Measurements from ENCODE around the gene AK8. TPM values are rescaled to one million over a fixed set of nuclear protein-coding genes. Genes with fewer than 3 reads are reported as not detected.

AK8 gene
- total RNA-seq, 2 experiments from 2014 or later, result 0.27 TPM; not detected in 1

GRCh38 chr9:132798817-132799790 lies 79.0 kb downstream of the AK8 start:
- H2AFZ ChIP-seq (ENCODE audit: low read length), result no peak overlapping the region
- CTCF ChIA-PET (ENCODE audit: unreplicated experiment), result no interaction called here
- H3K4me1 ChIP-seq (ENCODE audit: insufficient read depth, low read length, poor library complexity, severe bottlenecking), result no peaks in the 10 kb centered on the region
- H3K9me2 ChIP-seq (ENCODE audit: insufficient read depth, low read length), result no peaks in the 10 kb centered on the region
- H3K9me3 ChIP-seq (ENCODE audit: low read length), result no peaks in the 10 kb centered on the region
- intact Hi-C loops (cut with micrococcal nuclease; ENCODE audit: unreplicated experiment), result no loop called here
- H3K4me2 ChIP-seq (ENCODE audit: low read length), result no peak overlapping the region
- no peak overlapping the region for H3K4me3 ChIP-seq (ENCODE audit: low read depth, low read length, poor library complexity, severe bottlenecking)
- no peaks in the 10 kb centered on the region for H3K79me2 ChIP-seq (ENCODE audit: insufficient read depth, low read depth, low read length)
- DNase-seq (ENCODE audit: low spot score), result no peak
- POLR2A ChIA-PET, result no interaction called here
- no TSS peak for BruUV-seq (replicated peaks)
- TF ChIP-seq EZH2phosphoT487 (IDR thresholded peaks at IDR 0.05; ENCODE audit: borderline replicate concordance, low read depth, low read length) (no peak), CTCF (conservative IDR thresholded peaks at IDR 0.05; ENCODE audit: low read length) (no peak)
- no peak overlapping the region for H3K27ac ChIP-seq (ENCODE audit: low read depth, low read length, poor library complexity, severe bottlenecking)
- H3K36me3 ChIP-seq (ENCODE audit: insufficient read depth, low read length), result no peaks in the 10 kb centered on the region
- H4K20me1 ChIP-seq (ENCODE audit: insufficient read depth, low read length), result no peaks in the 10 kb centered on the region

DNA sequence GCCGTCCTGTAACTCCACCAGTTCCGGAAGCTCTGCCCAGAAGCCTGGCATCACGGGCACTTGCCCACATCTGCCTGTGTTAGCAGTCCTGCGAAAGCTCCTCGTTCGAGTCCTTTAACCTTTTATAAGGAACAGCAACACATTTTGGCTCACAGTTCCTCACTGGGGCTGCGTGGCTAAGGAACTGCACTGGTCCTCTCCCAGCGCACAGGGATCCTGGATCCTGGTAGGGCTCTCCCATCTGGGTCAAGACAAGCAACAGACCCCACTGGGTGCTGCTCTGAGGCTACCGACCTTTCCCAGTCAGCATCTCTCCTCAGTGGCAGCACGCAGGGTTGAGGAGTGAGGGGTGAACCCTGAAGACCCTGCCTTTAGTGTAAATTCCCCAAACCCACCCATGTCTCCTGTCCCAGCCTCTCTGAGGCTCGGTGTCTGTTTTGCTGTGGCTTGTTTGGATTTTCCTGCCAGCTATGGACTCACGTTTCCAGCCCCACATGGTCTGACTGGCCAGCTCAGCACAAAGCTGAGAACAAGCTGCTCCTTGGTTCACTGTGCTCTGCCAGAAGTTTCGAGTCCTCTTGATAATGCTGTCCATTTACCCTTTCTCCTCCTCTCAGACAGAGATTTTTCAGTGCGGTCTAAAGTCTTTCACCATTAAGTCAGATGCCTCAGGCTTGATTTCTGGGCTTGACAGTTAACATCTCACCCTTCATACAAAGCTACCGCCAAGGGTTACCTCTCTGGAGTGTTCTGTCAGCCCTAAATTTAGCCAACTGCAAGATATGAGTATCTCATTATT lies 80.0 kb downstream of the AK8 start:
- no TSS peak for BruUV-seq (replicated peaks)
- ChIA-PET POLR2A (no interaction called here), CTCF (ENCODE audit: unreplicated experiment) (interaction anchor here (0.6 kb wide), 1 partner anchor 94 kb away, joined by 3 read pairs; no protein-coding TSS in a partner anchor)
- H3K9me2 ChIP-seq (ENCODE audit: insufficient read depth, low read length), result no peaks in the 10 kb centered on the region
- H3K36me3 ChIP-seq (ENCODE audit: insufficient read depth, low read length), result no peaks in the 10 kb centered on the region
- no peak overlapping the region for H3K4me3 ChIP-seq (ENCODE audit: low read depth, low read length, poor library complexity, severe bottlenecking)
- H3K4me2 ChIP-seq (ENCODE audit: low read length), result no peak overlapping the region
- TF ChIP-seq CTCF (conservative IDR thresholded peaks at IDR 0.05; ENCODE audit: low read length) (no peak), EZH2phosphoT487 (IDR thresholded peaks at IDR 0.05; ENCODE audit: borderline replicate concordance, low read depth, low read length) (no peak)
- no peaks in the 10 kb centered on the region for H3K79me2 ChIP-seq (ENCODE audit: insufficient read depth, low read depth, low read length)
- intact Hi-C loops (cut with micrococcal nuclease; ENCODE audit: unreplicated experiment), result no loop called here
- H3K9me3 ChIP-seq (ENCODE audit: low read length), result no peaks in the 10 kb centered on the region
- no peak overlapping the region for H2AFZ ChIP-seq (ENCODE audit: low read length)
- no peaks in the 10 kb centered on the region for H3K4me1 ChIP-seq (ENCODE audit: insufficient read depth, low read length, poor library complexity, severe bottlenecking)
- DNase-seq (ENCODE audit: low spot score), result no peak
- no peak overlapping the region for H3K27ac ChIP-seq (ENCODE audit: low read depth, low read length, poor library complexity, severe bottlenecking)
- no peaks in the 10 kb centered on the region for H4K20me1 ChIP-seq (ENCODE audit: insufficient read depth, low read length)

All from OCI-LY7 (cell line).